Activated T-helper 17 cell treated with anti-CD3 and anti-CD28 coated beads, Interleukin-2, amount 50 U/mL, for 72 hours (primary cell): ENCODE data around the gene PAQR7. TPM values are rescaled to one million over a fixed set of nuclear protein-coding genes. Genes with fewer than 3 reads are reported as not detected.

Source experiments
- ATAC-seq: fragments of 150-1000 bp; cut with Tn5 transposase; replicated peaks from 2 replicates; pipeline ENCODE4 v1.10.0; 2021; ENCODE audit warnings: mild to moderate bottlenecking, moderate library complexity
- H3K27ac Mint-ChIP-seq: one replicate; pipeline ENCODE4 v1.8.0; 2022; ENCODE audit warnings: mixed read lengths
- H3K27me3 Mint-ChIP-seq: one replicate; pipeline ENCODE4 v1.8.0; 2022; ENCODE audit warnings: mixed read lengths
- H3K36me3 Mint-ChIP-seq: one replicate; pipeline ENCODE4 v1.8.0; 2022; ENCODE audit warnings: low read depth, mild to moderate bottlenecking, mixed read lengths
- H3K4me1 Mint-ChIP-seq: one replicate; pipeline ENCODE4 v1.8.0; 2022; ENCODE audit warnings: mixed read lengths
- H3K4me3 Mint-ChIP-seq: one replicate; pipeline ENCODE4 v1.8.0; 2022; ENCODE audit warnings: mild to moderate bottlenecking, mixed read lengths
- H3K9me3 Mint-ChIP-seq: one replicate; pipeline ENCODE4 v1.8.0; 2022; ENCODE audit warnings: mixed read lengths
- total RNA-seq, 2 donors: library from RNA; stranded (reverse); gene quantifications; one replicate each; pipeline ENCODE4 v1.2.3, GENCODE V29; 2022

Gene PAQR7
- total RNA-seq, 2 donors from 2014 or later: 5.7 to 7.2 TPM

GRCh38 chr1:25907601-25908000 lies 32.1 kb upstream of the PAQR7 start:
- no peak for ATAC-seq
- Mint-ChIP-seq H3K4me1 (peaks cover 5% of the 10 kb centered on the region), H3K27ac (no peak overlapping the region), H3K9me3 (no peaks in the 10 kb centered on the region), H3K36me3 (peaks cover 28% of the 10 kb centered on the region), H3K27me3 (no peaks in the 10 kb centered on the region), H3K4me3 (peak overlapping the region; percentile 98)

GRCh38 chr1:25906644-25907300 lies 31.3 kb upstream of the PAQR7 start:
- Mint-ChIP-seq H3K4me3 (peak overlapping the region; percentile 98), H3K9me3 (no peaks in the 10 kb centered on the region), H3K27me3 (no peaks in the 10 kb centered on the region), H3K27ac (peak overlapping the region; percentile 61), H3K36me3 (peaks cover 36% of the 10 kb centered on the region), H3K4me1 (peaks cover 5% of the 10 kb centered on the region)
- peak; percentile 14 for ATAC-seq

- peaks cover 44% of the 10 kb centered on the region for H3K36me3 Mint-ChIP-seq
- peaks cover 5% of the 10 kb centered on the region for H3K4me1 Mint-ChIP-seq
- peak; percentile 70 for ATAC-seq
- peak within 1 kb of the TSS; percentile 88 for H3K27ac Mint-ChIP-seq
- no peaks in the 10 kb centered on the region for H3K27me3 Mint-ChIP-seq
- peak within 1 kb of the TSS; percentile 98 for H3K4me3 Mint-ChIP-seq
- H3K9me3 Mint-ChIP-seq: no peaks in the 10 kb centered on the region
Measured at GRCh38 chr1:25905680-25906643, 30.5 kb upstream of the PAQR7 start, which contains the start of gene STMN1. Gene STMN1 (minus strand): TSS chr1:25906419. CDS start chr1:25904676, 1,743 bp downstream.

GRCh38 chr1:25904943-25905679 lies 29.6 kb upstream of the PAQR7 start:
- H3K9me3 Mint-ChIP-seq: no peaks in the 10 kb centered on the region

GRCh38 chr1:25903986-25904385 lies 28.5 kb upstream of the PAQR7 start:
- H3K4me3 Mint-ChIP-seq: peak overlapping the region; percentile 98
- H3K36me3 Mint-ChIP-seq: peaks cover 64% of the 10 kb centered on the region
- H3K9me3 Mint-ChIP-seq: no peaks in the 10 kb centered on the region
- no peaks in the 10 kb centered on the region for H3K27me3 Mint-ChIP-seq
- no peak for ATAC-seq
- no peak overlapping the region for H3K27ac Mint-ChIP-seq
- H3K4me1 Mint-ChIP-seq: peaks cover 5% of the 10 kb centered on the region

More at GRCh38 chr1:25904943-25905679, 29.6 kb upstream of the PAQR7 start:
- peaks cover 53% of the 10 kb centered on the region for H3K36me3 Mint-ChIP-seq
- peak overlapping the region; percentile 88 for H3K27ac Mint-ChIP-seq
- H3K27me3 Mint-ChIP-seq: no peaks in the 10 kb centered on the region
- H3K4me1 Mint-ChIP-seq: peaks cover 5% of the 10 kb centered on the region
- peak; percentile 94 for ATAC-seq
- H3K4me3 Mint-ChIP-seq: peak overlapping the region; percentile 98

- no peak overlapping the region for H3K27ac Mint-ChIP-seq
- no peaks in the 10 kb centered on the region for H3K27me3 Mint-ChIP-seq
- peaks cover 70% of the 10 kb centered on the region for H3K36me3 Mint-ChIP-seq
- no peak for ATAC-seq
- no peaks in the 10 kb centered on the region for H3K9me3 Mint-ChIP-seq
- peaks cover 5% of the 10 kb centered on the region for H3K4me1 Mint-ChIP-seq
- H3K4me3 Mint-ChIP-seq: no peak overlapping the region
Measured at GRCh38 chr1:25902462-25902861, 27.0 kb upstream of the PAQR7 start.

GRCh38 chr1:25900219-25900618 lies 24.7 kb upstream of the PAQR7 start:
- H3K4me3 Mint-ChIP-seq: no peak overlapping the region
- H3K36me3 Mint-ChIP-seq: peaks cover 68% of the 10 kb centered on the region
- H3K27me3 Mint-ChIP-seq: no peaks in the 10 kb centered on the region
- no peak overlapping the region for H3K27ac Mint-ChIP-seq
- no peak for ATAC-seq
- H3K9me3 Mint-ChIP-seq: no peaks in the 10 kb centered on the region
- peaks cover 5% of the 10 kb centered on the region for H3K4me1 Mint-ChIP-seq

- Mint-ChIP-seq H3K4me3 (no peak overlapping the region), H3K36me3 (peaks cover 64% of the 10 kb centered on the region), H3K27me3 (no peaks in the 10 kb centered on the region), H3K27ac (no peak overlapping the region), H3K9me3 (no peaks in the 10 kb centered on the region), H3K4me1 (peaks cover 5% of the 10 kb centered on the region)
- no peak for ATAC-seq
Measured at GRCh38 chr1:25899792-25900191, 24.3 kb upstream of the PAQR7 start.

GRCh38 chr1:25898223-25899015 lies 22.9 kb upstream of the PAQR7 start:
- no peaks in the 10 kb centered on the region for H3K9me3 Mint-ChIP-seq
- peaks cover 50% of the 10 kb centered on the region for H3K36me3 Mint-ChIP-seq
- H3K27ac Mint-ChIP-seq: no peak overlapping the region
- no peaks in the 10 kb centered on the region for H3K27me3 Mint-ChIP-seq
- H3K4me1 Mint-ChIP-seq: no peaks in the 10 kb centered on the region
- ATAC-seq: no peak
- no peak overlapping the region for H3K4me3 Mint-ChIP-seq

- Mint-ChIP-seq H3K9me3 (no peaks in the 10 kb centered on the region), H3K27me3 (no peaks in the 10 kb centered on the region), H3K27ac (no peak overlapping the region), H3K4me1 (no peaks in the 10 kb centered on the region), H3K4me3 (no peak overlapping the region), H3K36me3 (peaks cover 44% of the 10 kb centered on the region)
- no peak for ATAC-seq
Measured at GRCh38 chr1:25897754-25898153, 22.2 kb upstream of the PAQR7 start.

- Mint-ChIP-seq H3K27me3 (no peaks in the 10 kb centered on the region), H3K36me3 (peaks cover 29% of the 10 kb centered on the region), H3K9me3 (no peaks in the 10 kb centered on the region), H3K27ac (no peak overlapping the region), H3K4me3 (no peak overlapping the region), H3K4me1 (no peaks in the 10 kb centered on the region)
- no peak for ATAC-seq
Measured at GRCh38 chr1:25896266-25896665, 20.8 kb upstream of the PAQR7 start.

- H3K4me1 Mint-ChIP-seq: no peaks in the 10 kb centered on the region
- no peaks in the 10 kb centered on the region for H3K27me3 Mint-ChIP-seq
- H3K27ac Mint-ChIP-seq: peak overlapping the region; percentile 22
- ATAC-seq: peak; percentile 97
- no peaks in the 10 kb centered on the region for H3K9me3 Mint-ChIP-seq
- H3K4me3 Mint-ChIP-seq: no peak overlapping the region
- peaks cover 21% of the 10 kb centered on the region for H3K36me3 Mint-ChIP-seq
Measured at GRCh38 chr1:25895365-25895990, 20.0 kb upstream of the PAQR7 start.

GRCh38 chr1:25893116-25893515 lies 17.6 kb upstream of the PAQR7 start:
- H3K27me3 Mint-ChIP-seq: no peaks in the 10 kb centered on the region
- no peaks in the 10 kb centered on the region for H3K9me3 Mint-ChIP-seq
- no peak for ATAC-seq
- H3K4me3 Mint-ChIP-seq: no peak overlapping the region
- H3K27ac Mint-ChIP-seq: no peak overlapping the region
- no peaks in the 10 kb centered on the region for H3K4me1 Mint-ChIP-seq
- no peaks in the 10 kb centered on the region for H3K36me3 Mint-ChIP-seq
